LNCAP (cell line): ENCODE measurements around the gene CD63.

Experiments used
- CTCF ChIP-seq: fragments of 450-650 bp; IDR thresholded peaks from 2 replicates; pipeline ENCODE4 v1.5.1; 2017; ENCODE audit warnings: mild to moderate bottlenecking

CD63 gene

GRCh38 chr12:55722948-55723347, 5.9 kb downstream of the CD63 start:
- no peak for TF ChIP-seq CTCF

- TF ChIP-seq CTCF: no peak
These were observed 7.1 kb downstream of the CD63 start for GRCh38 chr12:55721601-55722213.

GRCh38 chr12:55720894-55721444, 7.8 kb downstream of the CD63 start:
- peak; percentile 52 for TF ChIP-seq CTCF

- no peak for TF ChIP-seq CTCF
These were observed 8.7 kb downstream of the CD63 start, which contains the start of gene RDH5 for GRCh38 chr12:55720071-55720564. Gene RDH5, plus strand, starts transcription at chr12:55720393. Its CDS starts 792 bp downstream, at chr12:55721185.

- TF ChIP-seq CTCF: no peak
These were observed 9.4 kb downstream of the CD63 start for GRCh38 chr12:55719371-55719770.

GRCh38 chr12:55718624-55719275, 10.1 kb downstream of the CD63 start:
- no peak for TF ChIP-seq CTCF

- TF ChIP-seq CTCF: no peak
These were observed 10.8 kb downstream of the CD63 start for GRCh38 chr12:55718015-55718414.
